ENCODE measurements around the gene AACS. TPM values are rescaled to one million over a fixed set of nuclear protein-coding genes. Genes with fewer than 3 reads are reported as not detected.

AACS gene
- total RNA-seq, 4 donors from 2014 or later: 17.9 to 29.7 (median 23.6) TPM

- Histone ChIP-seq H3K4me3 (no peak overlapping the region), H3K4me1 (peaks cover 0 to 27% (median 11%) of the 10 kb centered on the region in 4 donors), H3K27me3 (no peaks in the 10 kb centered on the region), H3K36me3 (peaks cover 0 to 14% (median 0%) of the 10 kb centered on the region in 3 donors), H3K9me3 (no peaks in the 10 kb centered on the region), H3K27ac (no peak overlapping the region)
- 74 to 78% methylated on average over 6 of the region's 6 CpGs for WGBS, 2 donors
- no peak for DNase-seq (ENCODE audit: low spot score in 2 of 2)
- TF ChIP-seq EP300 (IDR thresholded peaks at IDR 0.05) (no peak), POLR2A (IDR thresholded peaks at IDR 0.05) (no peak)
Measured at GRCh38 chr12:125068391-125068790, 3.2 kb downstream of the AACS start.

- H3K36me3 ChIP-seq: peaks cover 0 to 14% (median 0%) of the 10 kb centered on the region in 3 donors
- no peaks in the 10 kb centered on the region for H3K9me3 ChIP-seq
- TF ChIP-seq POLR2A (IDR thresholded peaks at IDR 0.05): no peak
- no peak for TF ChIP-seq CTCF (IDR thresholded peaks at IDR 0.05)
- no peak for TF ChIP-seq EP300 (IDR thresholded peaks at IDR 0.05)
- WGBS, 2 donors: 71% methylated on average over 8 of the region's 8 CpGs
- H3K4me3 ChIP-seq: no peak overlapping the region
- H3K27ac ChIP-seq: no peak overlapping the region
- DNase-seq (ENCODE audit: low spot score in 2 of 2): no peak
- peaks cover 0 to 24% (median 9%) of the 10 kb centered on the region in 4 donors for H3K4me1 ChIP-seq
- H3K27me3 ChIP-seq: no peaks in the 10 kb centered on the region
Measured at GRCh38 chr12:125069616-125070015, 4.4 kb downstream of the AACS start.

GRCh38 chr12:125070112-125070511 is 4.9 kb downstream of the AACS start:
- Histone ChIP-seq H3K27ac (no peak overlapping the region), H3K4me3 (no peak overlapping the region), H3K27me3 (no peaks in the 10 kb centered on the region), H3K36me3 (peaks cover 0 to 15% (median 0%) of the 10 kb centered on the region in 3 donors), H3K4me1 (peaks cover 0 to 19% (median 7%) of the 10 kb centered on the region in 4 donors), H3K9me3 (no peaks in the 10 kb centered on the region)
- no peak for TF ChIP-seq POLR2A (IDR thresholded peaks at IDR 0.05)
- no peak for TF ChIP-seq CTCF (IDR thresholded peaks at IDR 0.05)
- no peak for DNase-seq (ENCODE audit: low spot score in 2 of 2)
- 58 to 63% methylated on average over 6 of the region's 6 CpGs for WGBS, 2 donors

GRCh38 chr12:125070661-125071390 is 5.6 kb downstream of the AACS start:
- H3K9me3 ChIP-seq: no peaks in the 10 kb centered on the region
- no peak overlapping the region for H3K27ac ChIP-seq
- 90 to 95% methylated on average over 10 to 11 of the region's 11 CpGs for WGBS, 2 donors
- DNase-seq (ENCODE audit: low spot score in 2 of 2): no peak
- peaks cover 0 to 23% (median 0%) of the 10 kb centered on the region in 3 donors for H3K36me3 ChIP-seq
- H3K4me3 ChIP-seq: no peak overlapping the region
- peaks cover 0 to 16% (median 4%) of the 10 kb centered on the region in 4 donors for H3K4me1 ChIP-seq
- no peaks in the 10 kb centered on the region for H3K27me3 ChIP-seq
- TF ChIP-seq EP300 (IDR thresholded peaks at IDR 0.05) (no peak), CTCF (IDR thresholded peaks at IDR 0.05) (no peak), POLR2A (IDR thresholded peaks at IDR 0.05) (no peak)

GRCh38 chr12:125071456-125071855 is 6.2 kb downstream of the AACS start:
- H3K4me1 ChIP-seq: peaks cover 0 to 9% (median 0%) of the 10 kb centered on the region in 4 donors
- H3K36me3 ChIP-seq: peaks cover 0 to 29% (median 0%) of the 10 kb centered on the region in 3 donors
- H3K4me3 ChIP-seq: no peak overlapping the region
- TF ChIP-seq EP300 (IDR thresholded peaks at IDR 0.05) (no peak), CTCF (IDR thresholded peaks at IDR 0.05) (no peak), POLR2A (IDR thresholded peaks at IDR 0.05) (no peak)
- H3K9me3 ChIP-seq: no peaks in the 10 kb centered on the region
- no peak for DNase-seq (ENCODE audit: low spot score in 2 of 2)
- H3K27ac ChIP-seq: no peak overlapping the region
- no peaks in the 10 kb centered on the region for H3K27me3 ChIP-seq
- WGBS, 2 donors: 89 to 96% methylated on average over 12 of the region's 12 CpGs

Data from tibial nerve (tissue), 4 donors.